Endothelial cell of hepatic sinusoid (primary cell): ENCODE results near the gene GJA8.
"Not testable (repeated sequence)": the region's sequence is repeated elsewhere in the genome, so short reads cannot be mapped to it uniquely, and the experiment has no call there.

ENCODE experiments used
- in situ Hi-C: cut with HindIII; loops from 2 replicates; pipeline ENCODE4 v1.10.0; 2017; ENCODE audit warnings: low sequenced_read_pairs

Gene GJA8

GRCh38 chr1:147924813-147925212, 22.2 kb downstream of the GJA8 start:
- in situ Hi-C loops: no loop called here

- in situ Hi-C loops: not testable (repeated sequence)
These were observed 24.6 kb downstream of the GJA8 start for GRCh38 chr1:147927215-147927614.

- in situ Hi-C loops: not testable (repeated sequence)
These were observed 25.1 kb downstream of the GJA8 start for GRCh38 chr1:147927689-147928088.

GRCh38 chr1:147928236-147929132, 25.9 kb downstream of the GJA8 start, which contains the start of gene GPR89B:
Gene GPR89B (plus strand): TSS chr1:147928420. CDS start chr1:147928537, 117 bp downstream.
- in situ Hi-C loops: not testable (repeated sequence)

GRCh38 chr1:147931137-147931536, 28.5 kb downstream of the GJA8 start:
- in situ Hi-C loops: not testable (repeated sequence)

GRCh38 chr1:147935296-147935695, 32.7 kb downstream of the GJA8 start:
- in situ Hi-C loops: not testable (repeated sequence)

- in situ Hi-C loops: not testable (repeated sequence)
These were observed 37.9 kb downstream of the GJA8 start for GRCh38 chr1:147940456-147940855.

GRCh38 chr1:147942563-147942962, 40.0 kb downstream of the GJA8 start:
- in situ Hi-C loops: not testable (repeated sequence)

GRCh38 chr1:147949517-147949916, 46.9 kb downstream of the GJA8 start:
- in situ Hi-C loops: not testable (repeated sequence)
